ENCODE measurements around the gene ZNF562. TPM values are rescaled to one million over a fixed set of nuclear protein-coding genes. Genes with fewer than 3 reads are reported as not detected.

Gene ZNF562
- total RNA-seq, 6 experiments from 2014 or later, result 15.3 to 21.9 (median 18.7) TPM

- Mint-ChIP-seq H3K9me3 (peaks cover 63% of the 10 kb centered on the region), H3K27ac (peak overlapping the region; percentile 99), H3K4me3 (peak overlapping the region; percentile 97), H3K4me1 (ENCODE audit: low read depth) (peaks cover 6% of the 10 kb centered on the region), H3K36me3 (ENCODE audit: low read depth) (peaks cover 50% of the 10 kb centered on the region), H3K27me3 (ENCODE audit: insufficient read depth) (peaks cover 5% of the 10 kb centered on the region; the same call in 1 of the 2 replicates)
- TF ChIP-seq CTCF (IDR thresholded peaks at IDR 0.05), result no peak
- DNase-seq, result no peak
These were observed 813 bp downstream of the ZNF562 start for GRCh38 chr19:9673912-9674662.

- peak overlapping the region; percentile 41; the same call in 1 of the 2 replicates for H3K4me3 Mint-ChIP-seq
- H3K4me1 Mint-ChIP-seq (ENCODE audit: low read depth), result peaks cover 6% of the 10 kb centered on the region
- TF ChIP-seq CTCF (IDR thresholded peaks at IDR 0.05), result no peak
- H3K36me3 Mint-ChIP-seq (ENCODE audit: low read depth), result peaks cover 62% of the 10 kb centered on the region
- peaks cover 71% of the 10 kb centered on the region for H3K9me3 Mint-ChIP-seq
- peaks cover 1% of the 10 kb centered on the region; the same call in 1 of the 2 replicates for H3K27me3 Mint-ChIP-seq (ENCODE audit: insufficient read depth)
- no peak for DNase-seq
- H3K27ac Mint-ChIP-seq, result no peak overlapping the region; the same call in 1 of the 2 replicates
These were observed 2.0 kb downstream of the ZNF562 start for GRCh38 chr19:9672893-9673292.

- peaks cover 10% of the 10 kb centered on the region for H3K4me1 Mint-ChIP-seq (ENCODE audit: low read depth)
- TF ChIP-seq CTCF (IDR thresholded peaks at IDR 0.05), result no peak
- peaks cover 84% of the 10 kb centered on the region for H3K9me3 Mint-ChIP-seq
- peaks cover 75% of the 10 kb centered on the region for H3K36me3 Mint-ChIP-seq (ENCODE audit: low read depth)
- H3K27ac Mint-ChIP-seq, result no peak overlapping the region
- peaks cover 1% of the 10 kb centered on the region; the same call in 1 of the 2 replicates for H3K27me3 Mint-ChIP-seq (ENCODE audit: insufficient read depth)
- no peak overlapping the region for H3K4me3 Mint-ChIP-seq
- no peak for DNase-seq
These were observed 3.2 kb downstream of the ZNF562 start for GRCh38 chr19:9671655-9672054.

GRCh38 chr19:9668544-9668943 is 6.4 kb downstream of the ZNF562 start:
- TF ChIP-seq CTCF (IDR thresholded peaks at IDR 0.05), result no peak
- Mint-ChIP-seq H3K27me3 (ENCODE audit: insufficient read depth) (peaks cover 1% of the 10 kb centered on the region; the same call in 1 of the 2 replicates), H3K4me3 (no peak overlapping the region), H3K4me1 (ENCODE audit: low read depth) (peaks cover 7% of the 10 kb centered on the region; the same call in 1 of the 2 replicates), H3K27ac (no peak overlapping the region), H3K36me3 (ENCODE audit: low read depth) (peaks cover 82% of the 10 kb centered on the region), H3K9me3 (peaks cover 73% of the 10 kb centered on the region)
- DNase-seq, result no peak

- H3K4me3 Mint-ChIP-seq, result no peak overlapping the region
- no peak overlapping the region for H3K27ac Mint-ChIP-seq
- DNase-seq, result no peak
- H3K4me1 Mint-ChIP-seq (ENCODE audit: low read depth), result peaks cover 7% of the 10 kb centered on the region; the same call in 1 of the 2 replicates
- H3K36me3 Mint-ChIP-seq (ENCODE audit: low read depth), result peaks cover 84% of the 10 kb centered on the region
- H3K9me3 Mint-ChIP-seq, result peaks cover 66% of the 10 kb centered on the region
- no peak for TF ChIP-seq CTCF (IDR thresholded peaks at IDR 0.05)
- peaks cover 1% of the 10 kb centered on the region; the same call in 1 of the 2 replicates for H3K27me3 Mint-ChIP-seq (ENCODE audit: insufficient read depth)
These were observed 7.0 kb downstream of the ZNF562 start for GRCh38 chr19:9667898-9668297.
